ENCODE measurements around the gene CASK.

DNA sequence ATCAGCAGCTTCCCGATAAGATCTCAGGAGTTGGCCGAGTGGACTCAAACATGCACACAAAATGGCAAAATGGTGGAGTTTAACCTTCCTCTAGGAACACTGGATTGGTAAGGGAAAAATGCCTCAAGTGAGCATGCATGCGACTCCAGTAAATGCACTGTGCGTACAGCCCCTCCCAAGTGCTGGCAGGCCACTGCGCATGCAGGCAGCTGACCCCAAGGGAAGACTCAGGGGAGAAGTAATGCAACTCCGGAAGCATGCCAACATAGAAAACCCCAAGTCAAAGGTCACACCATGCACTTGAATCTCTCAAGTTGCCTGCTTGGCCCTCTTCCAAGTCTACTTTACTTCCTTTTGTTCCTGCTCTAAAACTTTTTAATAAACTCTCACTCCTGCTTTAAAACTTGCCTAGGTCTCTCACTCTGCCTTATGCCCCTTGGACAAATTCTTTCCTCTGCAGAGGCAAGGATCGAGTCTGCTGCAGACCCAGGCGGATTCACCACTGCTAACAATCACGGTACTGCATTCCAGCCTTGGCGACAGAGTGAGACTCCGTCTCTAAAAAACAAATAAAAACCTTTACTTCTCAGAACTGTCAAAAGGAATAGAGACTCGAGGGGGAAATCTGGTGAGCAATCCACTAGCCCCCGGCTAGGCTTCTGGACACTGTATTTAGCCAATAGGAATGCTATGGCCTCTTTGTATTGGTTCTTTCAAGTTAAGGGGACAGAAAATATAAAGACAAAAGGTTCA, 442.7 kb downstream of the CASK start:
- no peak for TF ChIP-seq POLR2AphosphoS5 (IDR thresholded peaks at IDR 0.05)
- TF ChIP-seq, protein P1, sequence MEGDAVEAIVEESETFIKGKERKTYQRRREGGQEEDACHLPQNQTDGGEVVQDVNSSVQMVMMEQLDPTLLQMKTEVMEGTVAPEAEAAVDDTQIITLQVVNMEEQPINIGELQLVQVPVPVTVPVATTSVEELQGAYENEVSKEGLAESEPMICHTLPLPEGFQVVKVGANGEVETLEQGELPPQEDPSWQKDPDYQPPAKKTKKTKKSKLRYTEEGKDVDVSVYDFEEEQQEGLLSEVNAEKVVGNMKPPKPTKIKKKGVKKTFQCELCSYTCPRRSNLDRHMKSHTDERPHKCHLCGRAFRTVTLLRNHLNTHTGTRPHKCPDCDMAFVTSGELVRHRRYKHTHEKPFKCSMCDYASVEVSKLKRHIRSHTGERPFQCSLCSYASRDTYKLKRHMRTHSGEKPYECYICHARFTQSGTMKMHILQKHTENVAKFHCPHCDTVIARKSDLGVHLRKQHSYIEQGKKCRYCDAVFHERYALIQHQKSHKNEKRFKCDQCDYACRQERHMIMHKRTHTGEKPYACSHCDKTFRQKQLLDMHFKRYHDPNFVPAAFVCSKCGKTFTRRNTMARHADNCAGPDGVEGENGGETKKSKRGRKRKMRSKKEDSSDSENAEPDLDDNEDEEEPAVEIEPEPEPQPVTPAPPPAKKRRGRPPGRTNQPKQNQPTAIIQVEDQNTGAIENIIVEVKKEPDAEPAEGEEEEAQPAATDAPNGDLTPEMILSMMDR (IDR thresholded peaks at IDR 0.05) = no peak
- TF ChIP-seq POLR2A (IDR thresholded peaks at IDR 0.05) = no peak

Measured in stomach (tissue), 4 donors.